ENCODE data around the gene PHLPP1. TPM values are rescaled to one million over a fixed set of nuclear protein-coding genes. Genes with fewer than 3 reads are reported as not detected.

The PHLPP1 gene
- total and polyA plus RNA-seq, 2 of the 4 experiments (the other 2 are of a cell fraction): 3.3 to 3.6 TPM

GRCh38 chr18:62776024-62776570 is 60.8 kb downstream of the PHLPP1 start:
- Histone ChIP-seq H4K8ac (ENCODE audit: low read depth in 2 of 2, low read length in 2 of 2) (no peak overlapping the region), H3K23ac (ENCODE audit: low read depth, low read length) (no peak overlapping the region), H3K4me2 (ENCODE audit: low read depth, low read length) (no peak overlapping the region), H3K4me3 (ENCODE audit: insufficient read depth, low read depth, low read length) (no peak overlapping the region), H2AK5ac (ENCODE audit: low read depth, low read length) (no peak overlapping the region), H3K9me1 (ENCODE audit: insufficient read depth, low read length) (peaks cover 3% of the 10 kb centered on the region; the same call in 1 of the 2 replicates), H3K14ac (replicated peaks; ENCODE audit: low read depth, low read length) (no peak overlapping the region), H3K18ac (ENCODE audit: low read depth, low read length) (no peak overlapping the region), H3K79me1 (ENCODE audit: low read depth in 1 of 2, low read length in 2 of 2) (peaks cover 7 to 14% of the 10 kb centered on the region in 2 experiments), H2BK20ac (ENCODE audit: low read depth, low read length) (no peak overlapping the region), H4K20me1 (ENCODE audit: insufficient read depth, low read length) (0 out of 2 replicates have a peak, but pooled peaks cover under 1% of the 10 kb centered on the region), H4K91ac (ENCODE audit: insufficient read depth, low read depth, low read length) (no peak overlapping the region), H3K56ac (ENCODE audit: extremely low read depth, insufficient read depth, low read length) (no peak overlapping the region), H4K5ac (ENCODE audit: low read depth, low read length) (no peak overlapping the region), H3K4ac (ENCODE audit: low read depth, low read length) (no peak overlapping the region), H3K27me3 (ENCODE audit: control insufficient read depth, insufficient read depth, low read length) (no peaks in the 10 kb centered on the region), H3K36me3 (ENCODE audit: control insufficient read depth, insufficient read depth, low read length) (no peaks in the 10 kb centered on the region), H3K27ac (ENCODE audit: insufficient read depth, low read length) (no peak overlapping the region), H2BK120ac (ENCODE audit: low read depth, low read length) (no peak overlapping the region), H2AK9ac (replicated peaks; ENCODE audit: low read depth, low read length, poor library complexity) (no peak overlapping the region), H3K9me3 (ENCODE audit: control insufficient read depth, insufficient read depth, low read length) (no peaks in the 10 kb centered on the region), H2AFZ (replicated peaks; ENCODE audit: low read length, poor library complexity) (no peak overlapping the region), H2BK5ac (ENCODE audit: low read depth, low read length, poor library complexity, severe bottlenecking) (no peak overlapping the region), H3K4me1 (ENCODE audit: control insufficient read depth, insufficient read depth, low read length) (peaks cover under 1% of the 10 kb centered on the region; the same call in 1 of the 2 replicates), H2BK15ac (ENCODE audit: low read depth, low read length) (no peak overlapping the region), H3K9ac (ENCODE audit: low read depth, low read length) (no peak overlapping the region)
- DNase-seq: no peak
- ChIA-PET POLR2A (ENCODE audit: unreplicated experiment) (no interaction called here), CTCF (no interaction called here)
- dilution Hi-C loops (cut with HindIII; ENCODE audit: low sequenced_read_pairs, unreplicated experiment): no loop called here
- WGBS, 2 experiments (ENCODE audit: extremely low coverage in 2 of 2, insufficient read length in 1 of 2): no CpG with 5 or more reads among the region's 2 CpGs
- in situ Hi-C loops (cut with MboI; ENCODE audit: low sequenced_read_pairs): no loop called here
- intact Hi-C loops (cut with micrococcal nuclease): no loop called here
- TF ChIP-seq RCOR1 (IDR thresholded peaks at IDR 0.05; ENCODE audit: insufficient replicate concordance, low read length): no peak
- no peak for TF ChIP-seq MAFK (IDR thresholded peaks at IDR 0.05; ENCODE audit: low read depth, low read length)
- TF ChIP-seq SMC3 (IDR thresholded peaks at IDR 0.05; ENCODE audit: low read depth, low read length): no peak
- TF ChIP-seq CTCF (conservative IDR thresholded peaks at IDR 0.05; ENCODE audit: low read depth, low read length): no peak
- TF ChIP-seq POLR2A (IDR thresholded peaks at IDR 0.05; ENCODE audit: low read depth, low read length): no peak
- TF ChIP-seq ELK1 (IDR thresholded peaks at IDR 0.05; ENCODE audit: borderline replicate concordance, low read depth, low read length): no peak
- TF ChIP-seq USF2 (IDR thresholded peaks at IDR 0.05; ENCODE audit: low read depth, low read length): no peak
- TF ChIP-seq RFX5 (IDR thresholded peaks at IDR 0.05; ENCODE audit: low read depth, low read length): no peak
- TF ChIP-seq MXI1 (IDR thresholded peaks at IDR 0.05; ENCODE audit: borderline replicate concordance, low read depth, low read length): no peak
- no peak for ATAC-seq (ENCODE audit: low read depth)
- BruUV-seq (replicated peaks): no TSS peak

Measured in IMR-90 (cell line).